Activated effector memory CD4-positive, alpha-beta T cell treated with anti-CD3 and anti-CD28 coated beads, Interleukin-2, amount 50 U/mL, for 16 hours (primary cell): ENCODE results near the gene SCAF8.
"Not testable (repeated sequence)": the region's sequence is repeated elsewhere in the genome, so short reads cannot be mapped to it uniquely, and the experiment has no call there.

Experiments used
- DNase-seq: peaks from one replicate; pipeline ENCODE4 v3.0.0-alpha.2; 2020

Gene SCAF8

GRCh38 chr6:154783229-154783628 lies 50.0 kb downstream of the SCAF8 start:
- no peak for DNase-seq

GRCh38 chr6:154785075-154785474 lies 51.9 kb downstream of the SCAF8 start:
- no peak for DNase-seq

- no peak for DNase-seq
These were observed 53.1 kb downstream of the SCAF8 start for GRCh38 chr6:154786144-154786868.

- no peak for DNase-seq
These were observed 58.5 kb downstream of the SCAF8 start for GRCh38 chr6:154791556-154792317.

GRCh38 chr6:154792325-154792724 lies 59.1 kb downstream of the SCAF8 start:
- no peak for DNase-seq

GRCh38 chr6:154792761-154793160 lies 59.5 kb downstream of the SCAF8 start:
- no peak for DNase-seq

- DNase-seq, result no peak
These were observed 63.3 kb downstream of the SCAF8 start for GRCh38 chr6:154796484-154796883.

- DNase-seq, result no peak
These were observed 64.6 kb downstream of the SCAF8 start for GRCh38 chr6:154797857-154798256.

GRCh38 chr6:154800338-154800737 lies 67.1 kb downstream of the SCAF8 start:
- DNase-seq, result no peak

GRCh38 chr6:154805288-154805911 lies 72.2 kb downstream of the SCAF8 start:
- DNase-seq, result no peak

GRCh38 chr6:154806804-154807203 lies 73.6 kb downstream of the SCAF8 start:
- DNase-seq, result no peak

GRCh38 chr6:154811663-154812062 lies 78.4 kb downstream of the SCAF8 start:
- DNase-seq, result not testable (repeated sequence)

GRCh38 chr6:154814063-154814462 lies 80.8 kb downstream of the SCAF8 start:
- no peak for DNase-seq

- DNase-seq, result no peak
These were observed 83.0 kb downstream of the SCAF8 start for GRCh38 chr6:154815938-154816820.

- DNase-seq, result no peak
These were observed 87.9 kb downstream of the SCAF8 start for GRCh38 chr6:154821099-154821498.

GRCh38 chr6:154821638-154822037 lies 88.4 kb downstream of the SCAF8 start:
- no peak for DNase-seq

GRCh38 chr6:154822947-154823558 lies 89.8 kb downstream of the SCAF8 start:
- no peak for DNase-seq

- DNase-seq, result no peak
These were observed 90.9 kb downstream of the SCAF8 start for GRCh38 chr6:154824076-154824475.

GRCh38 chr6:154829970-154830369 lies 96.8 kb downstream of the SCAF8 start:
- no peak for DNase-seq

- DNase-seq, result no peak
These were observed 97.6 kb downstream of the SCAF8 start for GRCh38 chr6:154830771-154831170.

GRCh38 chr6:154835307-154835706 lies 102.1 kb downstream of the SCAF8 start:
- DNase-seq, result no peak

GRCh38 chr6:154839546-154839945 lies 106.3 kb downstream of the SCAF8 start:
- DNase-seq, result no peak
